ENCODE results near the gene HIPK2.

HIPK2 gene

GRCh38 chr7:139777948-139778841 is at the start of gene HIPK2:
HIPK2 (minus strand) TSS chr7:139777998; CDS start chr7:139777623, 375 bp downstream.
- peak; percentile 57 for DNase-seq (ENCODE audit: low read depth)

- no peak for DNase-seq (ENCODE audit: low read depth)
Observed at GRCh38 chr7:139827042-139827441, 49.2 kb upstream of the HIPK2 start.

DNA sequence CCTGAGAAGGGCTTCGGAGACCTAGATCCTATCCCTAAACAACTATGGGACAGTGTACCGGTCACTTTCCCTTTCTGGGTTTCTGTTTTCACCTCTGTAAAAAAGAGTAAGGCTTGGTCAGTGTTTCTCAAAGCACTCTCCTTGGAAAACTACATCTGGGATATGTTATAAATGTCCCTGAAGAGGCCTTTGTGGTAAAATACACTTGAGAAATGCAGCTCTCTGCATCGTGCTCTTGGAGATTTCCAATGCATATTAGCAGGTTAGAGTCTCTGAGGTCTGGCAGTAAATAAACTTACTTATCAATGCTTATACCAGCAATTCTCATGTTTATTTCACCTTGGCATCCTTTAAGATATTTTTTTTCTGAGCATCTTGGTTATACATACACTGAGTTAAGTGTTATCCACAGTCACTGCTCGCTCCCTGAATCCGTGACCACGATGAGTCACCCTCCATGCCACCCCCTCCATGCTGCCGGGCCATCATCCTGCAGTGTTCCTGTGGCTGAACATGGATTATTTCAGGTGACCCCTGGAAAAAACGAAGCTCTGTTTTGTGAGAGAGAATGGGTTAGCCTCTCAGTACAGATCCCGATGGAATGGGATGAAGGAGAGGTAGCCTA is 48.0 kb upstream of the HIPK2 start:
- DNase-seq (ENCODE audit: low read depth) = no peak

DNA sequence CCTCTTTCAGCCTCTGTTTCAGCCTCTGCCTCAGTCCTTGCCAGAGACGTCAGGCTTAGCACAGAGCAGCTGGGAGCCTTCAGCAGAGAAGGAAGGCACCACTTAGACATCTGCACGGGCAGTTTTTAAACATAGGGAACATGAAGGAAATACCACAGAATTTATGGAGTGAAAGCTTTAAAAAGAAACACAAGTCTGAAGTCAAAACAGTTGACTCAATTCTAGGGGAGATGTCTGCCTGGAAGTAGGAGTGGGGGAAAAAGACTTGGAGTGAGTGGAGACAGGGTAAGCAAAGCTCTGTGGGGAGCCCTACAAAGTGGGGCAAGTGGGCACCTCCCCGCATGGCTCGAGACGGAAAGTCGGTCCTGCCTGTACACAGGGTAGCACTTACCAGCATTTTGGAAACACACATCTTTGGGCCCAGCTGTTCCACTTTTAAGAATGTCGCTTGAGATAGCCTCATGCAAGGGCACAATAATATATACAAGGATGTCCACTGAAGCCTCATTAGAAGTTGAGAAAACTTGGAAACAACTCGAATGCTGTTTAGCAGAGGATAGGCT is 46.2 kb upstream of the HIPK2 start:
- no peak for DNase-seq (ENCODE audit: low read depth)

- no peak for DNase-seq (ENCODE audit: low read depth)
Observed at GRCh38 chr7:139822855-139823254, 45.1 kb upstream of the HIPK2 start.

DNA sequence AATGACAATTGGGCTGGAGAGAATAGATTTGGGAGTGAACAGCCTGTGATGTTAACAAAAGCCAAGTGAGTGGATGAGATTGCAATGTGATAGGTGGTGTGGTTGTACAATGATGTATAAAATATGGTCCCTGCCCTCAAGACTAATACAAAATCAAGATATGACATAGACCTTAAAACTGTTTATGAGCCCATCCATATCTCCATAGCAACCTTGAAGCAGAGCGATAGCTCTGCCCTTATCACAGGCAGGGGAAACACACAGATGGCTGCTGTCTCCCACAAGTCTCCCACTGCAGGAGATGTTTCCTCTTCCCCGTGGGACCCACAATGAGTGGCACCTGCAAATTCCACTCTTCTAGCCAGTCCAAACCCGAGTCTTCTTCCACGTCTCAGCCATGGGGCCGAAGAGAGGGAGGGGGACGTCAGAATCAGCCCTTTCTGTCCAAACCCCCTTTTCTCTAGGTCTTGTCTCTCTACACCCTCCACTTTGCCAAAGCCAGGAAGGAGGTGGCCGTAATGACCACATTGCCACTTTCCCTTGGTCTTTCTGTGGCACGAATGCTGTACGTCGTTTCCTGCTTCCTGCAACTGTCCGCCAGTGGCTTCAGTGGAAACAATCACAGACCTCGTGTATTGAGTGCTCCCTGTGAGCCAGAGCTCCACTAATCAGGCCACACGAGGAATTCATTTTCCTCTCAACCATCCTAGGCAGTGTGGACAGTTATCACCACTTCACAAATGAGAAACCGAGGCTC is 43.7 kb upstream of the HIPK2 start:
- DNase-seq (ENCODE audit: low read depth) = no peak

DNA sequence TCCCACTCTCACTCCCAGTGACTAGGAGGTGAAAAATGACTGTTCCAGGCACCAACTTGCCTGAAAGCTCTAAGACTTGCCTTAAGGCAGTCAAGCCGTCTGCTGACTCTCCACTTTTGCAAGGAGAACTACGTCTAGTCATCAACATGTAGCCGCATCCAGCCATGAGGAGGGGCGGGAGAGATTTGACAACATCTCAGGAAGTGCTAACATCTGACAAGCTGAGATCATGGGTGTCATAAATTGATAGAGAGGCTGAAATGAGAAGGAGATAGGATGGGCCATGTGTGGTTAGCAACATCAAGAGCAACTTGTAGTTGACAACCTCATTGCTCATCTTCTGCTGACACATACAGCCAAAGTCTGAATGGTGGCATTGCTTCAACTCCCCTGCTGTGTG is 42.3 kb upstream of the HIPK2 start:
- no peak for DNase-seq (ENCODE audit: low read depth)

DNA sequence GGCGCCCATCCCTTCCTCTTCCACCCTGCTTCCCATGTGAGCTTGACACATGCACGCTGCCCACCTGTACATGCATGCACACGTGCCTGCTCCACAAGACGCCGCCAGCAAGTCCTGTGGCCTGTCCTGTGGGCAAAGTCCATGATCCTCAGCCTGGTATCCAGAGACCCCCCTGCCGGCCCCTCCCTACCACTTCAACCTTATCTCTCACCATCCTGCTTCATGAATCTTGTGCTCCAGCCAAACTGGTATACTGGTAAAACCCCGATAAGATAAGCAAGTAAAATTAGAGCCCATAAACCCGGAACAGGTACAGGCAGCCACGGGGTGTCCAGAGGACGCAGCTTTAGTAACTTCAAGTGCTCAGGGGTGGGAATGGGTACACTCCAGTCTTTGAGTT is 39.5 kb upstream of the HIPK2 start:
- DNase-seq (ENCODE audit: low read depth) = no peak

GRCh38 chr7:139813689-139814088 is 35.9 kb upstream of the HIPK2 start:
- no peak for DNase-seq (ENCODE audit: low read depth)

- no peak for DNase-seq (ENCODE audit: low read depth)
Observed at GRCh38 chr7:139813151-139813550, 35.4 kb upstream of the HIPK2 start.

- no peak for DNase-seq (ENCODE audit: low read depth)
Observed at GRCh38 chr7:139811066-139811465, 33.3 kb upstream of the HIPK2 start.

- no peak for DNase-seq (ENCODE audit: low read depth)
Observed at GRCh38 chr7:139808846-139809442, 31.1 kb upstream of the HIPK2 start.

DNA sequence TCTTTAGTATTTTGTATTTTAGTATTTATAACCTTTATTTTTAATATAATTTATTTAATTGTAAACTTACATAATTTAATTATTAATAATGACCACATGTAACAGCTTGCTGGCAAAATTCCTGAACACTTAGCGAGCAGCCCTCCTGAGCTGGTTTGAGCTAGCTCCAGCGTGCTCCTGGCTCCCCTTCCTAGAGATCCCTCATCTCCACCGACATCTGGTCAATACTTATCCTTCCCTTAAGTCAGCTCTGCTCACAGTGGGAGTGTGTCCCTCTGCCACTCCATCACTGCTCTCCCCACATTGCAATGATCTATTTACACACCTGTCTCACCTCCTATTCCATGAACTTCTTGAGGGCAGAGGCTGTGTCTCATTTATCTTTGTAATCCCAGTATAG is 30.6 kb upstream of the HIPK2 start:
- no peak for DNase-seq (ENCODE audit: low read depth)

- no peak for DNase-seq (ENCODE audit: low read depth)
Observed at GRCh38 chr7:139807009-139807408, 29.2 kb upstream of the HIPK2 start.

DNA sequence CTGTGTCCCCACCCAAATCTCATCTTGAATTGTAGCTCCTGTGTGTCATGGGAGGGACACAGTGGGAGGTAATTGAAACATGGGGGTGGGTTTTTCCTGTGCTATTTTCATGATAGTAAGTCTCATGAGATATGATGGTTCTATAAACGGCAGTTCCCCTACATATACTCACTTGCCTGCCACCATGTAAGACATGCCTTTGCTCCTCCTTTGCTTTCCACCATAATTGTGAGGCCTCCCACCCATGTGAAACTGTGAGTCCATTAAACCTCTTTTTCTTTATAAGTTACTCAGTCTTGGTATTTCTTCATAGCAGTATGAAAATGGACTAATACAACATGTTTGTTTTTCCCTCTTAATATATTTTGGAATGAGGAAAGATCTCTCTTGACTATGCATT is 26.8 kb upstream of the HIPK2 start:
- DNase-seq (ENCODE audit: low read depth) = no peak

GRCh38 chr7:139799586-139799985 is 21.8 kb upstream of the HIPK2 start:
- no peak for DNase-seq (ENCODE audit: low read depth)

DNA sequence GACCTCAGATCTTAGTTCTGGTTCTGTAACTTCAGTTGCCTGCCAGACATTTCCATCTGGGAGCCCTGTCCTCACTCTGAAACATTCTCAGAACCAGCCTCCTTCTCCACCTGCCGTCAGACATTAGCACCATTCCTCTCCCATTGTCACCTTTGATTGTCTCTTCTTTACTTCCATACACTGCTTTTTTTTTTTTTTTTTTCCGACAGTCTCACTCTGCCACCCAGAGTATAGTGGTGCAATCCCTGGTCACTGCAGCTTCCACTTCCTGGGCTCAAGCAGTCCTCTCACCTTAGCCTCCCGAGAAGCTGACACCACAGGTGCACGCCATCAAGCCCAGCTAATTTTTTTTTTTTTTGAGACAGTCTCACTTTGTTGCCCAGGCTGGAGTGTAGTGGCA is 21.1 kb upstream of the HIPK2 start:
- no peak for DNase-seq (ENCODE audit: low read depth)

- DNase-seq (ENCODE audit: low read depth) = no peak
Observed at GRCh38 chr7:139798221-139798620, 20.4 kb upstream of the HIPK2 start.

GRCh38 chr7:139797607-139798006 is 19.8 kb upstream of the HIPK2 start:
- no peak for DNase-seq (ENCODE audit: low read depth)

DNA sequence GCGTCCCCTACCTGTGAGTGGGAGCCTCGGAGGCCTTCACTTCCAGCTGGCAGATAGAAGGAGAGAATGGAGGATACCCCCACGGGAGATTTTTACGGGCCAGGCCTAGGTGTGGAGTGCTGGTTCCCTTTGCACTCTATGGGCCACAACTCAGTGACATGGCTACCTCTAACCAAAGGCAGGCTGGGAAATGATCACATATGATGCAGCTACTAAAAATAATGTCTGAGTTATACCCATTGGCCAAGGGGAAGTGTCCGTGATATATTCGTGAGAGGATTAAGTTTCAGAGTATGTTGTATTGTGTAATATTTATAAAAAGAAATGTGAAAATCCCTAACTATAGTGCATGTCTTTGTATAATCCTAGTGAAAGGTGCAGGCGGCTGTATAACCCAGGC is 13.5 kb upstream of the HIPK2 start:
- DNase-seq (ENCODE audit: low read depth) = no peak

DNA sequence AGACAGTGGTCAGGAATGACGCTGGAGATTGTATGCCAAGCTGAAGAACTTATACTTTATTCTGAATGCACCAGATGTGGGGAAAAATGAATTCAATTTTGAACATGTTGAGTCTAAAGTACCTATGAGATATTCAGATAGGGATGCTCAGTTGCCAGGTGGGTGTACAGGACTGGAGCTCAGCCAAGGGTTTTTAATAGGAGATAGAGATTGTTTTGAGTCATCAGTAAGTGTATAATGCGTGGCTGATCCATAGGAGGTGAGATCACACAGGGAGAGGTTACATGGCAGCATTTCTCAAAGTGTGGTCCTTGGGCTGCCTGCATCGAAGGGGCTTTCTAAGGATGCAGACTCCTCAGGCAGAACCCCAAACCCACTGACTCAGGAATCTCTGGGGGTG is 6.8 kb upstream of the HIPK2 start:
- no peak for DNase-seq (ENCODE audit: low read depth)

Data from activated T-cell treated with anti-CD3 and anti-CD28 coated beads for 24 hours (primary cell).